Fibroblast of lung (primary cell): ENCODE results near the gene PRPF40B. TPM values are rescaled to one million over a fixed set of nuclear protein-coding genes. Genes with fewer than 3 reads are reported as not detected.

Experiments
- DNase-seq, 2 donors: peaks; one replicate each; pipeline versions ENCODE4 v3.0.0 to v3.0.0-alpha.2; 2010; ENCODE audit warnings: low read depth in 2 of 2
- H2AFZ ChIP-seq: 2 replicates; pipeline ENCODE4 v1.5.1; 2012; ENCODE audit warnings: low read length, control low read depth, inconsistent platforms
- H3K27ac ChIP-seq: 2 replicates; pipeline ENCODE4 v1.5.1; 2011; ENCODE audit warnings: low read length, control low read depth; ENCODE audit not compliant: insufficient read depth
- H3K27me3 ChIP-seq: 2 replicates; pipeline ENCODE4 v1.5.1; 2011; ENCODE audit warnings: mild to moderate bottlenecking, low read length; ENCODE audit not compliant: control insufficient read depth, insufficient read depth
- H3K36me3 ChIP-seq: 2 replicates; pipeline ENCODE4 v1.5.1; 2011; ENCODE audit warnings: low read length; ENCODE audit not compliant: control insufficient read depth, insufficient read depth
- H3K4me1 ChIP-seq: 2 replicates; pipeline ENCODE4 v1.5.1; 2011; ENCODE audit warnings: low read length; ENCODE audit not compliant: control insufficient read depth, insufficient read depth; ENCODE audit errors: extremely low read depth
- H3K4me2 ChIP-seq: 2 replicates; pipeline ENCODE4 v1.5.1; 2011; ENCODE audit warnings: low read length, control low read depth; ENCODE audit not compliant: insufficient read depth; ENCODE audit errors: extremely low read depth
- H3K4me3 ChIP-seq, 4 experiments: fragments of 200-600 bp in 1 of 4; sonication (generic) in 1 of 4; replicated peaks in 1 of 4; 2 replicates each; pipeline ENCODE4 v1.5.1; 2011 to 2016; ENCODE audit warnings: low read length in 4 of 4, low read depth in 3 of 4, mild to moderate bottlenecking in 3 of 4, control low read depth in 2 of 4, inconsistent platforms in 1 of 4, mixed read lengths in 1 of 4; ENCODE audit not compliant: insufficient read depth in 1 of 4; ENCODE audit errors: control extremely low read depth in 1 of 4
- H3K79me2 ChIP-seq: 2 replicates; pipeline ENCODE4 v1.5.1; 2012; ENCODE audit warnings: mild to moderate bottlenecking, low read length, inconsistent platforms; ENCODE audit not compliant: control insufficient read depth, insufficient read depth
- H3K9ac ChIP-seq: 2 replicates; pipeline ENCODE4 v1.5.1; 2011; ENCODE audit warnings: mild to moderate bottlenecking, low read length, control low read depth; ENCODE audit not compliant: insufficient read depth
- H3K9me3 ChIP-seq: 2 replicates; pipeline ENCODE4 v1.5.1; 2012; ENCODE audit warnings: low read depth, low read length; ENCODE audit not compliant: control insufficient read depth, insufficient read depth
- H4K20me1 ChIP-seq: 2 replicates; pipeline ENCODE4 v1.5.1; 2011; ENCODE audit warnings: low read length; ENCODE audit not compliant: control insufficient read depth, insufficient read depth; ENCODE audit errors: extremely low read depth
- CTCF ChIP-seq, 2 donors: IDR thresholded peaks in 1 of 2; conservative IDR thresholded peaks in 1 of 2; 1 replicate in 1 of 2; 2 replicates in 1 of 2; pipeline ENCODE4 v1.5.1; 2011 to 2012; ENCODE audit warnings: low read length in 2 of 2, control low read depth in 1 of 2, inconsistent platforms in 1 of 2, low read depth in 1 of 2, mild to moderate bottlenecking in 1 of 2
- EZH2 ChIP-seq: IDR thresholded peaks from 2 replicates; pipeline ENCODE4 v1.5.1; 2012; ENCODE audit warnings: low read length, control low read depth, mild to moderate bottlenecking; ENCODE audit errors: missing control alignments
- polyA plus RNA-seq, 2 donors: library from polyadenylated mRNA; depleted of rRNA in 1 of 2; stranded (reverse) in 1 of 2; unstranded in 1 of 2; fragments of >200 nt; gene quantifications; 2 replicates each; pipeline ENCODE4 v1.2.1, GENCODE V29; 2011 to 2012; ENCODE audit warnings: missing spikeins in 1 of 2
- total RNA-seq: library from RNA; depleted of rRNA; stranded (reverse); fragments of >200 nt; gene quantifications from 2 replicates; pipeline ENCODE4 v1.2.1, GENCODE V29; 2014

Gene PRPF40B
- total and polyA plus RNA-seq, 2 donors (not counting 1 experiment from before 2014, with no cell fraction given) = 6.4 to 11.7 TPM

DNA sequence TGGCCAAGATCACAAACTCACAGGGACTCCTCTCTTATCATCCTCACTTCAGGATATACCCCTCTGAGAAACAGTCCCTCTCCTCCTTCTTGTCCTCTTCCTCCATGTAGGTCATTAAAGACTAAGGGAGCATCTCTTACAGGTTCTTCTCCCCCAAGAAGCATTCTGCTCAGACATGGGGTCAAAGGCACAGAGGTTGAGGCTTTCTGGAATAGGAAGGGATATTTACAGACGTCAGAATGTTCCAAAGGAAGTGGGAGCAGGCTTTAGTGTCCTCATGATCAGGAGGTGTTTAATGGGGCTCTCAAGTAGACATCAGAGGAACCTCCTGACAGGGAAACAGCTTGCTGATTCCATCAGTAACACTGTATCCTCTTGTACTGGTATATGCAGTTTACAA lies 36.4 kb downstream of the PRPF40B start:
- H3K4me1 ChIP-seq = peaks cover 9% of the 10 kb centered on the region
- DNase-seq = no peak
- H3K4me3 ChIP-seq = no peak overlapping the region
- no peak overlapping the region for H3K9ac ChIP-seq
- H2AFZ ChIP-seq = no peak overlapping the region
- TF ChIP-seq CTCF (conservative IDR thresholded peaks at IDR 0.05 in 1 of 2, IDR thresholded peaks at IDR 0.05 in 1 of 2; ENCODE audit: low read depth in 1 of 2, low read length in 2 of 2) = no peak
- no peak for TF ChIP-seq EZH2
- H3K27me3 ChIP-seq = no peaks in the 10 kb centered on the region
- no peaks in the 10 kb centered on the region for H3K79me2 ChIP-seq
- H3K36me3 ChIP-seq = peaks cover 11% of the 10 kb centered on the region
- no peak overlapping the region for H3K27ac ChIP-seq
- no peak overlapping the region for H3K4me2 ChIP-seq
- H4K20me1 ChIP-seq = no peaks in the 10 kb centered on the region
- H3K9me3 ChIP-seq = no peaks in the 10 kb centered on the region

GRCh38 chr12:49661191-49661590 lies 37.8 kb downstream of the PRPF40B start:
- H3K4me1 ChIP-seq = peaks cover 9% of the 10 kb centered on the region
- H4K20me1 ChIP-seq = no peaks in the 10 kb centered on the region
- H3K27ac ChIP-seq = no peak overlapping the region
- H3K36me3 ChIP-seq = peaks cover 11% of the 10 kb centered on the region
- no peak for DNase-seq
- H3K79me2 ChIP-seq = no peaks in the 10 kb centered on the region
- H2AFZ ChIP-seq = no peak overlapping the region
- H3K27me3 ChIP-seq = no peaks in the 10 kb centered on the region
- H3K4me3 ChIP-seq = no peak overlapping the region
- no peak overlapping the region for H3K4me2 ChIP-seq
- H3K9me3 ChIP-seq = no peaks in the 10 kb centered on the region
- TF ChIP-seq CTCF (conservative IDR thresholded peaks at IDR 0.05 in 1 of 2, IDR thresholded peaks at IDR 0.05 in 1 of 2; ENCODE audit: low read depth in 1 of 2, low read length in 2 of 2) (no peak), EZH2 (no peak)
- H3K9ac ChIP-seq = no peak overlapping the region

- Histone ChIP-seq H3K4me3 (no peak overlapping the region), H3K27ac (no peak overlapping the region), H3K27me3 (no peaks in the 10 kb centered on the region), H4K20me1 (no peaks in the 10 kb centered on the region), H3K9ac (no peak overlapping the region), H3K36me3 (peaks cover 11% of the 10 kb centered on the region), H3K79me2 (no peaks in the 10 kb centered on the region), H3K4me2 (no peak overlapping the region), H2AFZ (no peak overlapping the region), H3K9me3 (no peaks in the 10 kb centered on the region), H3K4me1 (peaks cover 9% of the 10 kb centered on the region)
- no peak for DNase-seq
- TF ChIP-seq CTCF (conservative IDR thresholded peaks at IDR 0.05 in 1 of 2, IDR thresholded peaks at IDR 0.05 in 1 of 2; ENCODE audit: low read depth in 1 of 2, low read length in 2 of 2) (no peak), EZH2 (no peak)
Observed at GRCh38 chr12:49661746-49662145, 38.4 kb downstream of the PRPF40B start.
